Heart right ventricle (tissue), 16 donors: ENCODE results near the gene JMJD8. TPM values are rescaled to one million over a fixed set of nuclear protein-coding genes. Genes with fewer than 3 reads are reported as not detected.

ENCODE experiments used
- ATAC-seq, 8 donors: fragments of 200-7000 bp; cut with Tn5 transposase; one replicate each; pipeline ENCODE4 v1.9.1; 2020; ENCODE audit warnings: mild to moderate bottlenecking in 8 of 8, moderate library complexity in 8 of 8, moderate number of reproducible peaks in 1 of 8
- DNase-seq, 2 donors: peaks; one replicate each; pipeline ENCODE4 v3.0.0-alpha.2; 2020
- H3K27ac ChIP-seq, 10 donors: fragments of 200-600 bp; sonication (generic) in 2 of 10; one replicate each; pipeline versions ENCODE4 v1.5.0 to v1.8.0; 2020 to 2022; ENCODE audit warnings: mild to moderate bottlenecking in 3 of 10
- H3K27me3 ChIP-seq, 7 donors: fragments of 200-600 bp; one replicate each; pipeline ENCODE4 v1.8.0; 2021 to 2022; ENCODE audit warnings: mild to moderate bottlenecking in 2 of 7
- H3K36me3 ChIP-seq, 9 donors: fragments of 200-600 bp; sonication (generic) in 1 of 9; one replicate each; pipeline versions ENCODE4 v1.5.0 to v1.8.0; 2020 to 2022; ENCODE audit warnings: mild to moderate bottlenecking in 2 of 9
- H3K4me1 ChIP-seq, 9 donors: fragments of 200-600 bp; sonication (generic) in 1 of 9; one replicate each; pipeline versions ENCODE4 v1.5.0 to v1.8.0; 2020 to 2022; ENCODE audit warnings: mild to moderate bottlenecking in 4 of 9
- H3K4me3 ChIP-seq, 10 donors: fragments of 200-600 bp; sonication (generic) in 2 of 10; one replicate each; pipeline versions ENCODE4 v1.5.0 to v1.8.0; 2020 to 2022; ENCODE audit warnings: mild to moderate bottlenecking in 7 of 10, moderate library complexity in 2 of 10
- H3K9me3 ChIP-seq, 11 donors: fragments of 200-600 bp in 10 of 11; sonication (generic) in 2 of 11; one replicate each; pipeline versions ENCODE4 v1.5.0 to v1.8.0; 2013 to 2022; ENCODE audit warnings: mild to moderate bottlenecking in 2 of 11, control low read depth in 1 of 11, moderate library complexity in 1 of 11
- WGBS, 2 donors: extraction: QIAGEN DNeasy Blood & Tissue Kit; methylation state at CpG; one replicate each; pipeline ENCODE4 v1.1.7; 2013; ENCODE audit warnings: inconsistent platforms in 1 of 2; 5-methylcytosine and 5-hydroxymethylcytosine counted together
- intact Hi-C, 10 donors: fragments of 100-400 bp; cut with DNase I; formaldehyde crosslinking; loops; one replicate each; pipeline versions ENCODE4 v1.11.1 to v1.14.2; 2022
- polyA plus RNA-seq, 2 donors: library from polyadenylated mRNA; stranded (reverse); fragments of 200-250 nt; gene quantifications; one replicate each; pipeline ENCODE4 v1.2.3, GENCODE V29; 2013
- total RNA-seq, 10 donors: library from RNA; stranded (reverse); fragmentation: NEBNext Ultra II Directional in 3 of 10; extraction: Animal tissue kit (Norgen Biotek cat#: 25700) in 3 of 10; gene quantifications; one replicate each; pipeline versions ENCODE4 v1.2.1 to v1.2.4, GENCODE V29; 2021 to 2023
- TF ChIP-seq, protein P1 (sequence below), 9 donors: fragments of 200-600 bp; sonication (generic) in 2 of 9; IDR thresholded peaks; one replicate each; pipeline versions ENCODE4 v1.5.0 to v1.8.0; 2021 to 2022; ENCODE audit warnings: antibody characterized with exemption in 9 of 9, mild to moderate bottlenecking in 5 of 9, moderate library complexity in 1 of 9
- donor health status: Arrhythmogenic right ventricular cardiomyopathy.
- donor health status: ischemic (EF 13 %, LVEDD 7.1; RV severe dilation, severe dysfunction).
- donor health status: healthy with polysubstance abuse.
- donor health status: DM: no; HTN: yes; CAD: no.
- donor health status: DM: no; HTN: no; CAD: no.
- donor health status: ischemic (EF 25% LVEDD 6.9; RV normal size, moderate dysfunction).
- donor health status: ischemic (EF 25% LVEDD 5.7; RV mildly dilated, moderate dysfunction).
- donor health status: healthy.
- donor health status: DM: yes; HTN: yes; CAD: no.
- donor health status: Ischemic cardiomyopathy.
- donor health status: ischemic (EF 35%, LVEDD 5.7; RV mildly dilated, moderate dysfunction).
- donor health status: nonischemic (EF 11% LVEDD 7.7; RV severe dilation, severe dysfunction).
- donor health status: DM: yes; HTN: yes; CAD: no.
- donor health status: PGD.
- donor health status: ischemic (EF 29% LVEDD 5.4; RV normal size, mild dysfunction).
- donor health status: nonischemic (EF 23%, LVEDD 6.1; RV moderate dilation, normal function).

Gene JMJD8
- total and polyA plus RNA-seq, 12 donors, result 34.7 to 60.6 (median 44.0) TPM

DNA sequence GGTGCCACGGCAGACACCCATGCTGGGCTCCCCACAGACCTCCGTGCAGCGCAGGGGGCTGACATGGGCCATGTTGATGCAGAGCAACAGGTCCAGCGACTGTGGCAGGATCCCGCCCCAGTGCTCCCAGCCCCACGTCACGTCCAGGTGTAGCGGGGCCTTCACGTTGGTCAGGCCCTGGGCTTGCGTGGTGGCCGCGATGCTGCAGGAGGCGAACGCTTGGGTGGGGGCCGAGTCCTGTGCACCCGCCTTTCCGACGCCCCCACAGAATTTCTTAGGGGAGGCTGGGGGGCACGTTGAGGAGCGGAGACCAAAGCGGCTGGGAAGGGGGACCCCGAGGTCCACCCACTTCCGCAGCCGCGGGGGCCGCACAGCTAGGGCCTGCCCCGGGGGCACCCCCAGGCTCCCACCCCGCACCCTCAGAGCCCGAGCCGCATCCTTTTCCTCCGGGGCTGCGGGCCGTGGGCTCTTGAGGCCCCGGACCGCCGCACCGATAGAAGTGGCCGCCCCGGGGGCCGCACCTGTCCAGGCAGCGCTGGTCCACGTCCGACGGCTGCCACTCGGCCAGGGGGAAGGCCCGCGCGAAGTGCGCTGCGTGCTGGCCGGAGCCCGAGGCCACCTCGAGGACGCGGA is 48.4 kb downstream of the JMJD8 start:
- Histone ChIP-seq H3K27ac (peak overlapping the region in 9 of 10 donors; percentile 90 to 99 (median 96)), H3K9me3 (no peaks in the 10 kb centered on the region), H3K4me1 (peaks cover 14 to 39% (median 32%) of the 10 kb centered on the region in 9 donors), H3K4me3 (peak overlapping the region; percentile 39 to 93 (median 86)), H3K36me3 (peaks cover 0 to 21% (median 0%) of the 10 kb centered on the region in 9 donors), H3K27me3 (no peaks in the 10 kb centered on the region)
- peak in 1 of 2 donors; percentile 23 for DNase-seq
- TF ChIP-seq, protein P1, sequence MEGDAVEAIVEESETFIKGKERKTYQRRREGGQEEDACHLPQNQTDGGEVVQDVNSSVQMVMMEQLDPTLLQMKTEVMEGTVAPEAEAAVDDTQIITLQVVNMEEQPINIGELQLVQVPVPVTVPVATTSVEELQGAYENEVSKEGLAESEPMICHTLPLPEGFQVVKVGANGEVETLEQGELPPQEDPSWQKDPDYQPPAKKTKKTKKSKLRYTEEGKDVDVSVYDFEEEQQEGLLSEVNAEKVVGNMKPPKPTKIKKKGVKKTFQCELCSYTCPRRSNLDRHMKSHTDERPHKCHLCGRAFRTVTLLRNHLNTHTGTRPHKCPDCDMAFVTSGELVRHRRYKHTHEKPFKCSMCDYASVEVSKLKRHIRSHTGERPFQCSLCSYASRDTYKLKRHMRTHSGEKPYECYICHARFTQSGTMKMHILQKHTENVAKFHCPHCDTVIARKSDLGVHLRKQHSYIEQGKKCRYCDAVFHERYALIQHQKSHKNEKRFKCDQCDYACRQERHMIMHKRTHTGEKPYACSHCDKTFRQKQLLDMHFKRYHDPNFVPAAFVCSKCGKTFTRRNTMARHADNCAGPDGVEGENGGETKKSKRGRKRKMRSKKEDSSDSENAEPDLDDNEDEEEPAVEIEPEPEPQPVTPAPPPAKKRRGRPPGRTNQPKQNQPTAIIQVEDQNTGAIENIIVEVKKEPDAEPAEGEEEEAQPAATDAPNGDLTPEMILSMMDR (IDR thresholded peaks at IDR 0.05), result no peak
- intact Hi-C loops, result loop anchor here in 3 of 10 donors (2.0 to 5.0 kb wide), 3 partner anchors 43 to 47 kb away; partner anchors contain the start of gene RAB40C (in 2 of the 3)
- ATAC-seq, result peak in 2 of 8 donors; percentile 0 to 1
- WGBS, 2 donors, result 5 to 8% methylated on average over 53 to 55 of the region's 55 CpGs

DNA sequence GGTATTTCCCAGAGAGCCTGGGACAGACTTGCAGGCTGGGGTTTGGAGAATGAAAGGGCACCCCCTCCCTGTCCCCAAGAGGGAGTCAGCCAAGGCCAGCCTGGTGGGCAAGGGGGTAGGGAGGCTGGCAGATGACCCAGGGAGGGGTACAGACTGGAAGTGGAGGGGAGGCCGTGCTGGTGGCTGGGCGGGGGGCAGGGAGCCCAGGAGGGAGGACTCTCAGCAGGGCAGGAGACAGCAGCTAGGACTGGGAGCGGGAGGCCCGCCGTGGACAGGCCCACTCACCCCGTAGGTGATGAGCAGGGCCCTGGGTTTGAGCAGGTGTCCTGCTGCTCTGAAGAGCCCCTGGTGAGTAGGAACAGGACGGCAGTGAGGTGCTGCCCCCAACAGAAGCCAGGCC is 49.1 kb downstream of the JMJD8 start:
- H3K27ac ChIP-seq, result no peak overlapping the region
- peaks cover 20 to 46% (median 39%) of the 10 kb centered on the region in 9 donors for H3K4me1 ChIP-seq
- WGBS, 2 donors, result 91 to 94% methylated on average over 7 of the region's 7 CpGs
- TF ChIP-seq, protein P1 (IDR thresholded peaks at IDR 0.05), result no peak
- H3K4me3 ChIP-seq, result peak overlapping the region in 9 of 10 donors; percentile 70 to 93 (median 87)
- H3K27me3 ChIP-seq, result no peaks in the 10 kb centered on the region
- H3K36me3 ChIP-seq, result peaks cover 0 to 21% (median 0%) of the 10 kb centered on the region in 9 donors
- intact Hi-C loops, result loop anchor here in 2 of 10 donors (5.0 kb wide), 1 partner anchor 43 kb away; the partner anchor contains the start of gene RAB40C (in 2 of the 2)
- no peaks in the 10 kb centered on the region for H3K9me3 ChIP-seq
- peak; percentile 6 to 23 for DNase-seq
- no peak for ATAC-seq

DNA sequence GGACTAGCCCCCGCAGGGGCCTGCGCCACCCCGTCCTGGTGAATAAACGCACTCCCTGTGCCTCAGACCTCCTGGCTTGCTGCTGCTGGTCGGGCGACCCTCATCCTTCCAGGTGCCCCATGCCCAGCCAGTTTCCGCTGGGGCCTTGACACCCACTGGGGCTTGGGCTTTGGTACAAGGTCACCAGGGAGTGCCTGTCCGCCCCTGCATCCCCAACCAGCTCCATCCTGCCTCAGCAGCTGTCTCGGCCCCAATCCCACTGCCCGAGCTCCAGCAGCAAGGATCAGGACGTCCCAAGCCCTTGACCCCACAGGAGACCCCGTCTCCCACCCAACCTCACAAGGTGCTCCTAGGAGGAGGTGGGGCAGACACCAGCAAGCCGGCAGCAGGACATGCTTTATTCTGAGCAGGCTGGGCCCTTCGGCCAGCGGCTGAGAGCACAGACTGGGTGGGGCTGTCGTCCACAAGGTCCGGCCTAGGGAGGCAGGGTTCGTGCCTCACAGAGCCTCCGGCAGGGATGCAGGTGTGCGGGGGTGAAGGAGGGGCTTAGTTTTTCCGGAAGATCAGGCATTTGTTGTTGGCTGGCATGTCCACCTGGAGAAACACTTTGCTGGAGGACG is 50.0 kb downstream of the JMJD8 start:
- no peaks in the 10 kb centered on the region for H3K27me3 ChIP-seq
- peaks cover 0 to 21% (median 0%) of the 10 kb centered on the region in 9 donors for H3K36me3 ChIP-seq
- WGBS, 2 donors, result 92 to 95% methylated on average over 21 to 22 of the region's 22 CpGs
- TF ChIP-seq, protein P1 (IDR thresholded peaks at IDR 0.05), result no peak
- no peaks in the 10 kb centered on the region for H3K9me3 ChIP-seq
- peaks cover 24 to 55% (median 47%) of the 10 kb centered on the region in 9 donors for H3K4me1 ChIP-seq
- no peak overlapping the region for H3K27ac ChIP-seq
- intact Hi-C loops, result loop anchor here in 1 of 10 donors (5.0 kb wide), 1 partner anchor 42 kb away; the partner anchor contains the start of gene RAB40C
- DNase-seq (peak in 1 of 2 donors; percentile 17), ATAC-seq (no peak)
- no peak overlapping the region for H3K4me3 ChIP-seq

DNA sequence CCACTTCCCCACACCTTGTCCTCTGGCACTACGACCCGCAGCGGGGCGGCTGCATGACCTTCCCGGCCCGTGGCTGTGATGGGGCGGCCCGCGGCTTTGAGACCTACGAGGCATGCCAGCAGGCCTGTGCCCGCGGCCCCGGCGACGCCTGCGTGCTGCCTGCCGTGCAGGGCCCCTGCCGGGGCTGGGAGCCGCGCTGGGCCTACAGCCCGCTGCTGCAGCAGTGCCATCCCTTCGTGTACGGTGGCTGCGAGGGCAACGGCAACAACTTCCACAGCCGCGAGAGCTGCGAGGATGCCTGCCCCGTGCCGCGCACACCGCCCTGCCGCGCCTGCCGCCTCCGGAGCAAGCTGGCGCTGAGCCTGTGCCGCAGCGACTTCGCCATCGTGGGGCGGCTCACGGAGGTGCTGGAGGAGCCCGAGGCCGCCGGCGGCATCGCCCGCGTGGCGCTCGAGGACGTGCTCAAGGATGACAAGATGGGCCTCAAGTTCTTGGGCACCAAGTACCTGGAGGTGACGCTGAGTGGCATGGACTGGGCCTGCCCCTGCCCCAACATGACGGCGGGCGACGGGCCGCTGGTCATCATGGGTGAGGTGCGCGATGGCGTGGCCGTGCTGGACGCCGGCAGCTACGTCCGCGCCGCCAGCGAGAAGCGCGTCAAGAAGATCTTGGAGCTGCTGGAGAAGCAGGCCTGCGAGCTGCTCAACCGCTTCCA is 50.6 kb downstream of the JMJD8 start:
- DNase-seq (no peak), ATAC-seq (no peak)
- Histone ChIP-seq H3K9me3 (no peaks in the 10 kb centered on the region), H3K4me1 (peaks cover 24 to 52% (median 47%) of the 10 kb centered on the region in 9 donors), H3K4me3 (no peak overlapping the region), H3K27ac (no peak overlapping the region), H3K27me3 (no peaks in the 10 kb centered on the region), H3K36me3 (peaks cover 0 to 27% (median 0%) of the 10 kb centered on the region in 9 donors)
- 97% methylated on average over 71 to 74 of the region's 74 CpGs for WGBS, 2 donors
- TF ChIP-seq, protein P1 (IDR thresholded peaks at IDR 0.05), result no peak
- intact Hi-C loops, result loop anchor here in 1 of 10 donors (5.0 kb wide), 1 partner anchor 41 kb away; the partner anchor contains the start of gene RAB40C
